Sigmoid colon (tissue), 4 donors: ENCODE results near the gene GPR27.

Experiments used
- EP300 ChIP-seq, 4 donors: sonication (generic); formaldehyde crosslinking; IDR thresholded peaks; one replicate each; pipeline ENCODE4 v1.6.1; 2017; ENCODE audit warnings: antibody characterized with exemption in 4 of 4
- POLR2A ChIP-seq, 2 donors: fragments of 450-650 bp; IDR thresholded peaks; one replicate each; pipeline ENCODE4 v1.6.1; 2016; ENCODE audit warnings: antibody characterized with exemption in 2 of 2, mild to moderate bottlenecking in 2 of 2, moderate library complexity in 2 of 2
- POLR2AphosphoS5 ChIP-seq, 4 donors: sonication (generic); formaldehyde crosslinking; IDR thresholded peaks; one replicate each; pipeline ENCODE4 v1.6.1; 2017; ENCODE audit warnings: antibody characterized with exemption in 4 of 4
- TF ChIP-seq, protein P1 (sequence below), 4 experiments: fragments of 450-650 bp in 3 of 4; fragments of 200-600 bp in 1 of 4; IDR thresholded peaks; one replicate each; pipeline ENCODE4 v1.5.1; 2016 to 2019; ENCODE audit warnings: antibody characterized with exemption in 4 of 4, mild to moderate bottlenecking in 3 of 4, moderate library complexity in 2 of 4

DNA sequence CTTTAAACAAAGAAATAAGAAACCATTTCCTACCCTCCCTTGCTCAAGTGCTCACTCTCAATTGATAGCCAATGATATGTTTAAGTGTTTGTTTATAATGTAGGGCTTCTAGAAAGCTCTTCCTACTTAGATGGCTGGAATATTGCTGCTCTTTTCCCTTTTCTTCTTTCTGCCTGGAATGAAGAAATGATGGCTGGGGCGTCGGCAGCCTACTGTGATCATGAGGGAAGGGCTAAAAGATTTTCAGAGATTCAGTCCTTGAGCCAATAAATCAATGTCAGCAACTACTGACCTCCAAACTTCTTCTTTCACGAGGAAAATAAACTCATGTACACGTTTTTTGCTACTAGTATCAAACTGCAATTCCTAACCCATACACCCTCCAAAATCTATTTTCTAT, 2.1 kb upstream of the GPR27 start:
- TF ChIP-seq, protein P1, sequence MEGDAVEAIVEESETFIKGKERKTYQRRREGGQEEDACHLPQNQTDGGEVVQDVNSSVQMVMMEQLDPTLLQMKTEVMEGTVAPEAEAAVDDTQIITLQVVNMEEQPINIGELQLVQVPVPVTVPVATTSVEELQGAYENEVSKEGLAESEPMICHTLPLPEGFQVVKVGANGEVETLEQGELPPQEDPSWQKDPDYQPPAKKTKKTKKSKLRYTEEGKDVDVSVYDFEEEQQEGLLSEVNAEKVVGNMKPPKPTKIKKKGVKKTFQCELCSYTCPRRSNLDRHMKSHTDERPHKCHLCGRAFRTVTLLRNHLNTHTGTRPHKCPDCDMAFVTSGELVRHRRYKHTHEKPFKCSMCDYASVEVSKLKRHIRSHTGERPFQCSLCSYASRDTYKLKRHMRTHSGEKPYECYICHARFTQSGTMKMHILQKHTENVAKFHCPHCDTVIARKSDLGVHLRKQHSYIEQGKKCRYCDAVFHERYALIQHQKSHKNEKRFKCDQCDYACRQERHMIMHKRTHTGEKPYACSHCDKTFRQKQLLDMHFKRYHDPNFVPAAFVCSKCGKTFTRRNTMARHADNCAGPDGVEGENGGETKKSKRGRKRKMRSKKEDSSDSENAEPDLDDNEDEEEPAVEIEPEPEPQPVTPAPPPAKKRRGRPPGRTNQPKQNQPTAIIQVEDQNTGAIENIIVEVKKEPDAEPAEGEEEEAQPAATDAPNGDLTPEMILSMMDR (IDR thresholded peaks at IDR 0.05) = no peak
- TF ChIP-seq POLR2AphosphoS5 (IDR thresholded peaks at IDR 0.05) (no peak), EP300 (IDR thresholded peaks at IDR 0.05) (no peak), POLR2A (IDR thresholded peaks at IDR 0.05) (no peak)
